Measurements from ENCODE around the gene TXLNA. TPM values are rescaled to one million over a fixed set of nuclear protein-coding genes. Genes with fewer than 3 reads are reported as not detected.

Gene TXLNA
- total RNA-seq, 1 experiment from 2014 or later, result 67.3 TPM

GRCh38 chr1:32246888-32247273, 67.4 kb downstream of the TXLNA start, which contains the start of gene FAM167B:
TSS of gene FAM167B (plus strand) at chr1:32247222. CDS start at chr1:32247422, 200 bp downstream.
- Histone ChIP-seq H3K27me3 (ENCODE audit: insufficient read depth, low read length) (no peaks in the 10 kb centered on the region), H3K4me2 (ENCODE audit: insufficient read depth, insufficient read length, low read length) (no peak within 1 kb of the TSS), H3K23ac (ENCODE audit: insufficient read length, low read depth, low read length) (no peak within 1 kb of the TSS), H3K23me2 (ENCODE audit: insufficient read length, low read depth, low read length, poor library complexity, severe bottlenecking) (no peaks in the 10 kb centered on the region), H2BK12ac (ENCODE audit: insufficient read length, low read depth, low read length) (no peak within 1 kb of the TSS), H2BK5ac (ENCODE audit: insufficient read length, low read length) (no peak within 1 kb of the TSS), H3K56ac (ENCODE audit: insufficient read length, low read depth, low read length) (no peak within 1 kb of the TSS), H4K91ac (ENCODE audit: insufficient read length, low read depth, low read length) (no peak within 1 kb of the TSS), H4K5ac (ENCODE audit: insufficient read length, low read depth, low read length) (no peak within 1 kb of the TSS), H3K18ac (ENCODE audit: insufficient read length, low read depth, low read length) (no peak within 1 kb of the TSS), H2BK20ac (ENCODE audit: low read depth, low read length, poor library complexity, severe bottlenecking) (no peak within 1 kb of the TSS), H3K4ac (ENCODE audit: low read depth, low read length) (no peak within 1 kb of the TSS), H3T11ph (ENCODE audit: low read length) (no peak within 1 kb of the TSS), H3K4me1 (ENCODE audit: insufficient read depth, low read length) (peaks cover 4% of the 10 kb centered on the region; the same call in 1 of the 2 replicates), H2BK15ac (ENCODE audit: low read depth, low read length) (no peak within 1 kb of the TSS), H3K14ac (ENCODE audit: insufficient read depth, low read length) (no peak within 1 kb of the TSS), H2AK5ac (ENCODE audit: insufficient read length, low read length) (no peak within 1 kb of the TSS), H4K8ac (replicated peaks; ENCODE audit: insufficient read length, low read depth, low read length) (no peak within 1 kb of the TSS), H2BK120ac (ENCODE audit: low read depth, low read length, poor library complexity, severe bottlenecking) (no peak within 1 kb of the TSS), H3K79me2 (ENCODE audit: insufficient read depth, low read length) (no peaks in the 10 kb centered on the region), H4K20me1 (ENCODE audit: control insufficient read depth, insufficient read depth, insufficient read length) (no peaks in the 10 kb centered on the region), H3K9ac (ENCODE audit: extremely low read depth, insufficient read length, low read length) (no peak within 1 kb of the TSS), H3K9me3 (ENCODE audit: control insufficient read depth, low read depth, low read length) (no peaks in the 10 kb centered on the region), H3K27ac (ENCODE audit: insufficient read length, low read depth, low read length) (no peak within 1 kb of the TSS), H2AFZ (ENCODE audit: low read length) (no peak within 1 kb of the TSS), H3K79me1 (ENCODE audit: insufficient read depth, low read depth, low read length, poor library complexity, severe bottlenecking) (no peaks in the 10 kb centered on the region)
- H3K27me3 Mint-ChIP-seq (ENCODE audit: low read depth), result peaks cover 6% of the 10 kb centered on the region
- no peak for DNase-seq
- peak within 1 kb of the TSS; percentile 23 to 65 (median 39); a peak in 3 of 7 replicates for H3K27ac Mint-ChIP-seq
- H3K36me3 Mint-ChIP-seq (ENCODE audit: insufficient read depth in 1 of 3, low read depth in 3 of 3), result no peaks in the 10 kb centered on the region
- TF ChIP-seq, protein P1, sequence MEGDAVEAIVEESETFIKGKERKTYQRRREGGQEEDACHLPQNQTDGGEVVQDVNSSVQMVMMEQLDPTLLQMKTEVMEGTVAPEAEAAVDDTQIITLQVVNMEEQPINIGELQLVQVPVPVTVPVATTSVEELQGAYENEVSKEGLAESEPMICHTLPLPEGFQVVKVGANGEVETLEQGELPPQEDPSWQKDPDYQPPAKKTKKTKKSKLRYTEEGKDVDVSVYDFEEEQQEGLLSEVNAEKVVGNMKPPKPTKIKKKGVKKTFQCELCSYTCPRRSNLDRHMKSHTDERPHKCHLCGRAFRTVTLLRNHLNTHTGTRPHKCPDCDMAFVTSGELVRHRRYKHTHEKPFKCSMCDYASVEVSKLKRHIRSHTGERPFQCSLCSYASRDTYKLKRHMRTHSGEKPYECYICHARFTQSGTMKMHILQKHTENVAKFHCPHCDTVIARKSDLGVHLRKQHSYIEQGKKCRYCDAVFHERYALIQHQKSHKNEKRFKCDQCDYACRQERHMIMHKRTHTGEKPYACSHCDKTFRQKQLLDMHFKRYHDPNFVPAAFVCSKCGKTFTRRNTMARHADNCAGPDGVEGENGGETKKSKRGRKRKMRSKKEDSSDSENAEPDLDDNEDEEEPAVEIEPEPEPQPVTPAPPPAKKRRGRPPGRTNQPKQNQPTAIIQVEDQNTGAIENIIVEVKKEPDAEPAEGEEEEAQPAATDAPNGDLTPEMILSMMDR (conservative IDR thresholded peaks at IDR 0.05), result no peak
- H3K4me3 Mint-ChIP-seq, result peak within 1 kb of the TSS in 1 of 2 experiments; percentile 47; a peak in 2 of 5 replicates
- peaks cover 28 to 34% of the 10 kb centered on the region in 2 experiments for H3K4me1 Mint-ChIP-seq
- H3K9me3 Mint-ChIP-seq, result no peaks in the 10 kb centered on the region
- WGBS (ENCODE audit: extremely low coverage, insufficient read length, low lambda C conversion rate), result no CpG with 5 or more reads among the region's 3 CpGs

All from H9 (cell line).